Mesenchymal stem cell (in vitro differentiated cells and primary cell): ENCODE results near the gene CNOT3.
A peak's percentile ranks its signal among the peaks of the same experiment; 100 is the strongest.

Source experiments
- DNase-seq: peaks from one replicate; pipeline ENCODE4 v3.0.0-alpha.2; 2013
- H2AFZ ChIP-seq: one replicate; pipeline ENCODE4 v1.6.1; 2013; ENCODE audit warnings: low read depth, mild to moderate bottlenecking, control low read depth, inconsistent platforms, low read length, moderate library complexity
- H2AK5ac ChIP-seq: 2 replicates; pipeline ENCODE4 v1.6.1; 2013; ENCODE audit warnings: low read length, moderate library complexity, mild to moderate bottlenecking, inconsistent platforms; ENCODE audit not compliant: severe bottlenecking
- H2BK120ac ChIP-seq: one replicate; pipeline ENCODE4 v1.6.1; 2013; ENCODE audit warnings: low read depth, mild to moderate bottlenecking, inconsistent platforms, low read length, moderate library complexity
- H2BK12ac ChIP-seq, 2 experiments: one replicate each; pipeline ENCODE4 v1.6.1; 2013; ENCODE audit warnings: inconsistent platforms in 2 of 2, low read length in 2 of 2, mild to moderate bottlenecking in 2 of 2, moderate library complexity in 2 of 2, control low read depth in 1 of 2
- H2BK15ac ChIP-seq: one replicate; pipeline ENCODE4 v1.6.1; 2013; ENCODE audit warnings: mild to moderate bottlenecking, low read depth, inconsistent platforms; ENCODE audit not compliant: poor library complexity, severe bottlenecking
- H2BK5ac ChIP-seq: 2 replicates; pipeline ENCODE4 v1.6.1; 2013; ENCODE audit warnings: low read depth, mild to moderate bottlenecking, low read length, control low read depth, inconsistent platforms; ENCODE audit not compliant: poor library complexity, severe bottlenecking
- H3K14ac ChIP-seq, 2 experiments: one replicate each; pipeline ENCODE4 v1.6.1; 2013; ENCODE audit warnings: inconsistent platforms in 2 of 2, low read length in 2 of 2, control low read depth in 1 of 2, mild to moderate bottlenecking in 1 of 2, moderate library complexity in 1 of 2
- H3K18ac ChIP-seq, 2 experiments: one replicate each; pipeline ENCODE4 v1.6.1; 2013; ENCODE audit warnings: inconsistent platforms in 2 of 2, low read length in 2 of 2, control low read depth in 1 of 2, low read depth in 1 of 2, mild to moderate bottlenecking in 1 of 2
- H3K23ac ChIP-seq, 2 experiments: one replicate each; pipeline ENCODE4 v1.6.1; 2013; ENCODE audit warnings: inconsistent platforms in 2 of 2, low read length in 2 of 2, mild to moderate bottlenecking in 2 of 2, moderate library complexity in 2 of 2, control low read depth in 1 of 2
- H3K27ac ChIP-seq: 2 replicates; pipeline ENCODE4 v1.5.1; 2013; ENCODE audit warnings: mild to moderate bottlenecking, moderate library complexity, low read length, control low read depth, inconsistent platforms; ENCODE audit not compliant: poor library complexity, severe bottlenecking
- H3K27me3 ChIP-seq, 2 experiments: 2 replicates each; pipeline versions ENCODE4 v1.6.1 to v1.7.0; 2013; ENCODE audit warnings: low read length in 2 of 2, mild to moderate bottlenecking in 2 of 2, moderate library complexity in 2 of 2, control low read depth in 1 of 2, inconsistent platforms in 1 of 2; ENCODE audit not compliant: control insufficient read depth in 1 of 2, insufficient read depth in 1 of 2
- H3K36me3 ChIP-seq, 2 experiments: 2 replicates each; pipeline versions ENCODE4 v1.6.1 to v1.7.0; 2013; ENCODE audit warnings: low read length in 2 of 2, control low read depth in 1 of 2, inconsistent platforms in 1 of 2, low read depth in 1 of 2, mild to moderate bottlenecking in 1 of 2; ENCODE audit not compliant: insufficient read depth in 2 of 2, control insufficient read depth in 1 of 2
- H3K4ac ChIP-seq, 2 experiments: one replicate each; pipeline ENCODE4 v1.6.1; 2013; ENCODE audit warnings: inconsistent platforms in 2 of 2, low read length in 2 of 2, mild to moderate bottlenecking in 2 of 2, moderate library complexity in 2 of 2, control low read depth in 1 of 2, low read depth in 1 of 2
- H3K4me1 ChIP-seq: 2 replicates; pipeline ENCODE4 v1.6.1; 2013; ENCODE audit warnings: low read depth, low read length, control low read depth; ENCODE audit not compliant: control insufficient read depth, insufficient read depth
- H3K4me2 ChIP-seq: 2 replicates; pipeline ENCODE4 v1.6.1; 2013; ENCODE audit warnings: low read length, mild to moderate bottlenecking, inconsistent platforms; ENCODE audit not compliant: poor library complexity, severe bottlenecking
- H3K4me3 ChIP-seq, 2 experiments: 2 replicates each; pipeline versions ENCODE4 v1.5.1 to v1.7.0; 2013; ENCODE audit warnings: low read length in 2 of 2, mild to moderate bottlenecking in 2 of 2, control low read depth in 1 of 2, low read depth in 1 of 2; ENCODE audit not compliant: insufficient read depth in 1 of 2
- H3K79me1 ChIP-seq: replicated peaks from 2 replicates; pipeline ENCODE4 v1.6.1; 2013; ENCODE audit warnings: mild to moderate bottlenecking, control low read depth, low read length, inconsistent platforms; ENCODE audit not compliant: poor library complexity, severe bottlenecking
- H3K9ac ChIP-seq: 2 replicates; pipeline ENCODE4 v1.7.0; 2013; ENCODE audit warnings: mild to moderate bottlenecking, low read length, moderate library complexity
- H3K9me3 ChIP-seq: 2 replicates; pipeline ENCODE4 v1.7.0; 2013; ENCODE audit warnings: mild to moderate bottlenecking, low read length; ENCODE audit not compliant: control insufficient read depth
- H4K8ac ChIP-seq: one replicate; pipeline ENCODE4 v1.6.1; 2013; ENCODE audit warnings: inconsistent platforms, mild to moderate bottlenecking, low read length, moderate library complexity
- H4K91ac ChIP-seq: one replicate; pipeline ENCODE4 v1.6.1; 2013; ENCODE audit warnings: mild to moderate bottlenecking, low read length, inconsistent platforms
- WGBS: methylation state at CpG from one replicate; pipeline ENCODE4 v1.1.7; 2013; ENCODE audit warnings: mixed read lengths; 5-methylcytosine and 5-hydroxymethylcytosine counted together

The CNOT3 gene

GRCh38 chr19:54155694-54156093, 18.1 kb downstream of the CNOT3 start:
- H3K9me3 ChIP-seq = no peaks in the 10 kb centered on the region
- no peak overlapping the region for H3K4ac ChIP-seq
- H2BK120ac ChIP-seq = no peak overlapping the region
- H3K23ac ChIP-seq = no peak overlapping the region
- no peak overlapping the region for H2AK5ac ChIP-seq
- H2BK5ac ChIP-seq = no peak overlapping the region
- H3K9ac ChIP-seq = no peak overlapping the region
- no peak overlapping the region for H3K18ac ChIP-seq
- H3K14ac ChIP-seq = no peak overlapping the region
- no peak overlapping the region for H3K4me3 ChIP-seq
- no peak overlapping the region for H3K27ac ChIP-seq
- H2AFZ ChIP-seq = no peak overlapping the region
- no peak overlapping the region for H2BK15ac ChIP-seq
- H3K27me3 ChIP-seq = no peaks in the 10 kb centered on the region
- H4K8ac ChIP-seq = no peak overlapping the region
- H4K91ac ChIP-seq = no peak overlapping the region
- H2BK12ac ChIP-seq = no peak overlapping the region
- no peak for DNase-seq
- H3K4me2 ChIP-seq = no peak overlapping the region
- WGBS = 93% methylated on average over 12 of the region's 19 CpGs
- peaks cover 17% of the 10 kb centered on the region for H3K4me1 ChIP-seq
- peaks cover 43% of the 10 kb centered on the region for H3K79me1 ChIP-seq
- peaks cover 69 to 73% of the 10 kb centered on the region in 2 experiments for H3K36me3 ChIP-seq

DNA sequence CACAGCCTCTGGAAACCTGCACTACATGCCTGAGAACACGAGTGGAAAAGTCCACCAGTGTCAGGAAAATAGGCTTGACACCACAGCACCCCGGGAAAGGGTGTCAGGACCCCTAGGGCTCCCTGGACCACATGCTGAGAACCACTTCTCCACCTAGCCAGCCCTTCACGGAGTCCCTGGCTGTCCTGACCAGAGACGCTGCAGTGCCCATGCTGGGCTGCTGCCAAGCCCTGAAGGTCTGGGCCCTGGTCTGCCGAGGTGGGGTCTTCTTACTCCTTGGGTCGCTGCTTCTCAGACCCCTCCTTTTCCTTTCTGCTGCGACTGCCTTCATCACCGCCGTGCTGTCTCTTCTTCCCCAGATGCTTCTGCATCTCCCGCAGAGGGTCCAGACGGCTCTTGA, 18.9 kb downstream of the CNOT3 start:
- Histone ChIP-seq H4K91ac (no peak overlapping the region), H4K8ac (no peak overlapping the region), H3K36me3 (peaks cover 63 to 65% of the 10 kb centered on the region in 2 experiments), H3K14ac (no peak overlapping the region), H3K18ac (no peak overlapping the region), H2BK5ac (no peak overlapping the region), H2AK5ac (no peak overlapping the region), H3K4me3 (no peak overlapping the region), H2BK120ac (no peak overlapping the region), H2BK12ac (no peak overlapping the region), H3K23ac (no peak overlapping the region), H2AFZ (no peak overlapping the region), H3K4me2 (no peak overlapping the region), H3K27me3 (no peaks in the 10 kb centered on the region), H3K9ac (no peak overlapping the region), H3K9me3 (no peaks in the 10 kb centered on the region), H3K4ac (no peak overlapping the region), H3K27ac (no peak overlapping the region), H3K4me1 (peaks cover 19% of the 10 kb centered on the region), H3K79me1 (peaks cover 45% of the 10 kb centered on the region), H2BK15ac (no peak overlapping the region)
- WGBS = 91% methylated on average over 11 of the region's 11 CpGs
- no peak for DNase-seq

DNA sequence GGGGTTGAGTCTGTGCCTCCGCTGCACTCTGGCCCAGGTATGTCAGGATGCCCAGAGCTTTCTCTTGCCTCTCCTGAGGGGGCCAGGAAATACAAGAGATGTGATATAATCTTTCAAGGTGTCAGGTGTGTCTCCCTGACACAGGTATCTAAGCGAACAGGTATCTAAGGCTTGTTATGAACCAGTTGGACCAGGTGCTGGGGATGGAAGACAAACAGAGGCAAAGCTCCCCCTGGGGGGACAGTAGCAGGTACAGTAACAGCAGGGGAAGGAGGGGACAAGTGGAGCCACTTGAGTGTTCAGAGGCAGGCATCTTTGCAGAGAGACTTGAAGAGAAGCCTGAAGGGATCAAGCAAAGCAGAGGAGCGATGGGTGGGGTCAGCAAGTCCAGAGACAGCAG, 19.4 kb downstream of the CNOT3 start:
- Histone ChIP-seq H2BK5ac (no peak overlapping the region), H2BK12ac (no peak overlapping the region), H3K4me2 (no peak overlapping the region), H4K8ac (peak overlapping the region; percentile 24), H3K4ac (no peak overlapping the region), H2AFZ (no peak overlapping the region), H3K4me3 (no peak overlapping the region), H3K18ac (no peak overlapping the region), H3K4me1 (peaks cover 19% of the 10 kb centered on the region), H2BK15ac (no peak overlapping the region), H2AK5ac (no peak overlapping the region), H3K36me3 (peaks cover 58 to 61% of the 10 kb centered on the region in 2 experiments), H4K91ac (no peak overlapping the region), H2BK120ac (no peak overlapping the region), H3K79me1 (peaks cover 46% of the 10 kb centered on the region), H3K23ac (no peak overlapping the region), H3K14ac (no peak overlapping the region), H3K9ac (no peak overlapping the region), H3K9me3 (no peaks in the 10 kb centered on the region), H3K27me3 (no peaks in the 10 kb centered on the region), H3K27ac (no peak overlapping the region)
- no peak for DNase-seq
- WGBS = 96% methylated on average over 3 of the region's 3 CpGs

DNA sequence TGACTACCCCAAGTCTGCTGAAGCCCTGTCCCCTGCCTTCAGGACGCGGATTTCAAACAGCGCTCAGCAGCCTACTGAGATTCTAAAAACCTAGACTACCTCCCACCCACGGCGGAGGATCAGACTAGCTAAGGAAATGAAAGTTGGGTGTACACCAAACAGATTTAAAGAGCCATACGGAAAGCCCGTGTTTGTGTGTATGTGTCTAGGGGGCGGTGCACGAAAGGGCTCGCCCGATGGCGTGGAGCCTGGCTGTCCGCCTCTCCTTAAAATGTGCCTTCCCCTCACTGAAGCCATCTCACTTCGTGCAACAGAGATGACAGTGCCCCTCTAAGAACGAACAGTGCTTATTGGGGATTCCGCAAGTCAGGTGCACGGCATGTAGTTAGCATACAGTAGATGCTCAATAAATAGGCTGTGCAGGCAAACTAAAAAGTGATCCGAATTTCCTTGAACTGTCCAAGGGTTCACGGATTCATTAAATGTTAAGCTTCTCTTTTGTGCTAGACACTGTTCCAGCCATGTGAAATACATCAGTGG, 21.3 kb downstream of the CNOT3 start:
- Histone ChIP-seq H3K23ac (no peak overlapping the region), H2BK120ac (no peak overlapping the region), H3K4me3 (peak overlapping the region; percentile 91 to 92), H2BK12ac (peak overlapping the region in 1 of 2 experiments; percentile 51), H3K27me3 (no peaks in the 10 kb centered on the region), H3K14ac (peak overlapping the region in 1 of 2 experiments; percentile 76), H3K27ac (peak overlapping the region; percentile 72), H3K4me2 (peak overlapping the region; percentile 78), H2AFZ (peak overlapping the region; percentile 29), H4K91ac (peak overlapping the region; percentile 52), H3K9me3 (no peaks in the 10 kb centered on the region), H4K8ac (no peak overlapping the region), H3K18ac (peak overlapping the region; percentile 85 to 97), H2BK15ac (no peak overlapping the region), H2AK5ac (peak overlapping the region; percentile 1), H3K36me3 (peaks cover 40 to 41% of the 10 kb centered on the region in 2 experiments), H3K9ac (peak overlapping the region; percentile 94), H3K4me1 (peaks cover 19% of the 10 kb centered on the region), H3K79me1 (peaks cover 37% of the 10 kb centered on the region), H3K4ac (peak overlapping the region in 1 of 2 experiments; percentile 60), H2BK5ac (no peak overlapping the region)
- DNase-seq = peak; percentile 39
- 35% methylated on average over 15 of the region's 19 CpGs for WGBS
